ENCODE measurements around the gene FAM13A.

Gene FAM13A

GRCh38 chr4:88880501-88881226 lies 176.3 kb downstream of the FAM13A start (continued):
- no peak for TF ChIP-seq ZNF626 (tag by site-specific recombination; IDR thresholded peaks at IDR 0.05)
- TF ChIP-seq ZNF473 (tag by site-specific recombination; IDR thresholded peaks at IDR 0.05): no peak
- TF ChIP-seq ZNF274 (IDR thresholded peaks at IDR 0.05; ENCODE audit: low read length): no peak
- no peak for TF ChIP-seq ZNF274 (tag by site-specific recombination; IDR thresholded peaks at IDR 0.05; ENCODE audit: borderline replicate concordance)
- TF ChIP-seq ZSCAN18 (tag by site-specific recombination; IDR thresholded peaks at IDR 0.05): no peak
- no peak for TF ChIP-seq WT1 (tag by site-specific recombination; IDR thresholded peaks at IDR 0.05)
- TF ChIP-seq ZNF776 (tag by site-specific recombination; IDR thresholded peaks at IDR 0.05; ENCODE audit: borderline replicate concordance): no peak
- no peak for TF ChIP-seq KLF9 (tag by site-specific recombination; IDR thresholded peaks at IDR 0.05; ENCODE audit: low read depth)
- TF ChIP-seq KLF8 (tag by site-specific recombination; IDR thresholded peaks at IDR 0.05): no peak
- TF ChIP-seq ZFP3 (tag by site-specific recombination; IDR thresholded peaks at IDR 0.05; ENCODE audit: low read depth): no peak
- TF ChIP-seq, protein P1, sequence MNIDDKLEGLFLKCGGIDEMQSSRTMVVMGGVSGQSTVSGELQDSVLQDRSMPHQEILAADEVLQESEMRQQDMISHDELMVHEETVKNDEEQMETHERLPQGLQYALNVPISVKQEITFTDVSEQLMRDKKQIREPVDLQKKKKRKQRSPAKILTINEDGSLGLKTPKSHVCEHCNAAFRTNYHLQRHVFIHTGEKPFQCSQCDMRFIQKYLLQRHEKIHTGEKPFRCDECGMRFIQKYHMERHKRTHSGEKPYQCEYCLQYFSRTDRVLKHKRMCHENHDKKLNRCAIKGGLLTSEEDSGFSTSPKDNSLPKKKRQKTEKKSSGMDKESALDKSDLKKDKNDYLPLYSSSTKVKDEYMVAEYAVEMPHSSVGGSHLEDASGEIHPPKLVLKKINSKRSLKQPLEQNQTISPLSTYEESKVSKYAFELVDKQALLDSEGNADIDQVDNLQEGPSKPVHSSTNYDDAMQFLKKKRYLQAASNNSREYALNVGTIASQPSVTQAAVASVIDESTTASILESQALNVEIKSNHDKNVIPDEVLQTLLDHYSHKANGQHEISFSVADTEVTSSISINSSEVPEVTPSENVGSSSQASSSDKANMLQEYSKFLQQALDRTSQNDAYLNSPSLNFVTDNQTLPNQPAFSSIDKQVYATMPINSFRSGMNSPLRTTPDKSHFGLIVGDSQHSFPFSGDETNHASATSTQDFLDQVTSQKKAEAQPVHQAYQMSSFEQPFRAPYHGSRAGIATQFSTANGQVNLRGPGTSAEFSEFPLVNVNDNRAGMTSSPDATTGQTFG (tag by site-specific recombination; IDR thresholded peaks at IDR 0.05; ENCODE audit: borderline replicate concordance): no peak
- peak; percentile 53; the same call in 1 of the 2 replicates for TF ChIP-seq ZNF561 (tag by site-specific recombination; IDR thresholded peaks at IDR 0.05; ENCODE audit: borderline replicate concordance)
- TF ChIP-seq ZNF202 (tag by site-specific recombination; IDR thresholded peaks at IDR 0.05; ENCODE audit: borderline replicate concordance): no peak
- TF ChIP-seq ZNF747 (tag by site-specific recombination; IDR thresholded peaks at IDR 0.05): no peak
- TF ChIP-seq REPIN1 (tag by site-specific recombination; IDR thresholded peaks at IDR 0.05; ENCODE audit: low read depth): no peak
- TF ChIP-seq ELK4 (IDR thresholded peaks at IDR 0.05; ENCODE audit: borderline replicate concordance, low read depth, low read length): no peak
- no peak for TF ChIP-seq ZNF362 (tag by site-specific recombination; IDR thresholded peaks at IDR 0.05)
- no peak for TF ChIP-seq ZNF670 (tag by site-specific recombination; IDR thresholded peaks at IDR 0.05; ENCODE audit: low read depth)
- no peak for TF ChIP-seq ZNF707 (tag by site-specific recombination; IDR thresholded peaks at IDR 0.05)
- TF ChIP-seq ZNF791 (tag by site-specific recombination; IDR thresholded peaks at IDR 0.05): no peak
- TF ChIP-seq ZNF16 (tag by site-specific recombination; IDR thresholded peaks at IDR 0.05; ENCODE audit: low read depth): no peak
- no peak for TF ChIP-seq ZNF146 (tag by site-specific recombination; IDR thresholded peaks at IDR 0.05)
- TF ChIP-seq ZNF175 (tag by site-specific recombination; IDR thresholded peaks at IDR 0.05): no peak
- no peak for TF ChIP-seq ZNF394 (tag by site-specific recombination; IDR thresholded peaks at IDR 0.05; ENCODE audit: borderline replicate concordance)
- no peak for TF ChIP-seq MYNN (tag by site-specific recombination; IDR thresholded peaks at IDR 0.05; ENCODE audit: borderline replicate concordance)
- no peak for TF ChIP-seq ZNF426 (tag by site-specific recombination; IDR thresholded peaks at IDR 0.05)
- TF ChIP-seq ZNF366 (tag by site-specific recombination; conservative IDR thresholded peaks at IDR 0.05): no peak
- TF ChIP-seq ZNF571 (tag by site-specific recombination; IDR thresholded peaks at IDR 0.05): no peak
- TF ChIP-seq ZNF510 (tag by site-specific recombination; IDR thresholded peaks at IDR 0.05; ENCODE audit: insufficient replicate concordance): no peak
- TF ChIP-seq PRDM6 (tag by site-specific recombination; IDR thresholded peaks at IDR 0.05): no peak
- no peak for TF ChIP-seq ZNF404 (tag by site-specific recombination; IDR thresholded peaks at IDR 0.05)
- TF ChIP-seq ZNF621 (tag by site-specific recombination; IDR thresholded peaks at IDR 0.05): no peak
